SU-DHL-6 (cell line): ENCODE measurements around the gene MKNK2.

ENCODE experiments used
- H2AFZ ChIP-seq: fragments of 200-600 bp; sonication (generic); 2 replicates; pipeline ENCODE4 v1.6.1; 2014; ENCODE audit warnings: low read depth, mild to moderate bottlenecking, moderate library complexity, mixed read lengths, antibody characterized with exemption, low read length; ENCODE audit not compliant: severe bottlenecking
- H3F3A ChIP-seq: fragments of 200-600 bp; shearing (Covaris generic); 2 replicates; pipeline ENCODE4 v1.6.0; 2016; ENCODE audit warnings: antibody characterized with exemption, mild to moderate bottlenecking; ENCODE audit not compliant: insufficient read depth
- H3K27ac ChIP-seq: fragments of 200-600 bp; sonication (generic); 2 replicates; pipeline ENCODE4 v1.5.1; 2016; ENCODE audit warnings: low read depth, mild to moderate bottlenecking, low read length, moderate library complexity, mixed read lengths
- H3K27me3 ChIP-seq: fragments of 200-600 bp; sonication (generic), shearing (Covaris generic); 2 replicates; pipeline ENCODE4 v1.6.0; 2014; ENCODE audit warnings: mild to moderate bottlenecking, low read length
- H3K36me3 ChIP-seq: fragments of 200-600 bp; sonication (generic); 2 replicates; pipeline ENCODE4 v1.6.1; 2014; ENCODE audit warnings: mild to moderate bottlenecking, low read length, mixed read lengths
- H3K4me2 ChIP-seq: fragments of 300-600, 200-600 bp; shearing (Covaris generic), sonication (generic); 2 replicates; pipeline ENCODE4 v1.6.0; 2014; ENCODE audit warnings: low read length, low read depth, mild to moderate bottlenecking; ENCODE audit not compliant: poor library complexity, severe bottlenecking
- H3K4me3 ChIP-seq: fragments of 200-600 bp; sonication (generic); 2 replicates; pipeline ENCODE4 v1.5.1; 2014; ENCODE audit warnings: antibody characterized with exemption, low read length, mild to moderate bottlenecking, mixed read lengths; ENCODE audit not compliant: insufficient read depth, poor library complexity, severe bottlenecking
- H3K79me2 ChIP-seq: fragments of 200-600 bp; sonication (generic); 2 replicates; pipeline ENCODE4 v1.6.1; 2014; ENCODE audit warnings: mild to moderate bottlenecking, low read length, moderate library complexity; ENCODE audit not compliant: insufficient read depth
- H3K9ac ChIP-seq: fragments of 200-600 bp; sonication (generic); 2 replicates; pipeline ENCODE4 v1.7.0; 2014; ENCODE audit warnings: mild to moderate bottlenecking, low read length
- H3K9me2 ChIP-seq: fragments of 200-600 bp; sonication (generic); replicated peaks from 2 replicates; pipeline ENCODE4 v1.6.1; 2014; ENCODE audit warnings: low read length; ENCODE audit not compliant: insufficient read depth
- H3K9me3 ChIP-seq: fragments of 200-600 bp; sonication (generic); 2 replicates; pipeline ENCODE4 v1.6.1; 2014; ENCODE audit warnings: low read length, mixed read lengths; ENCODE audit not compliant: insufficient read depth
- H4K20me1 ChIP-seq: fragments of 200-600 bp; sonication (generic); 2 replicates; pipeline ENCODE4 v1.6.1; 2014; ENCODE audit warnings: low read depth, mild to moderate bottlenecking, antibody characterized with exemption, low read length, moderate library complexity, mixed read lengths
- CTCF ChIP-seq: fragments of 200-600 bp; sonication (generic); IDR thresholded peaks from one replicate; pipeline ENCODE4 v1.5.1; 2017; ENCODE audit warnings: antibody characterized with exemption, mild to moderate bottlenecking, low read length, moderate library complexity; ENCODE audit not compliant: insufficient read depth, poor library complexity, severe bottlenecking
- EZH2phosphoT487 ChIP-seq: fragments of 200-600 bp; sonication (generic), shearing (Covaris generic); conservative IDR thresholded peaks from 2 replicates; pipeline ENCODE4 v1.6.1; 2018; ENCODE audit warnings: mild to moderate bottlenecking, antibody characterized with exemption, low read length, moderate library complexity, mixed read lengths

The MKNK2 gene

GRCh38 chr19:2077833-2078619, 27.0 kb upstream of the MKNK2 start:
- no peak overlapping the region for H3K9ac ChIP-seq
- TF ChIP-seq EZH2phosphoT487 (no peak), CTCF (no peak)
- H3K27me3 ChIP-seq, result no peaks in the 10 kb centered on the region
- H3K4me2 ChIP-seq, result no peak overlapping the region
- H3F3A ChIP-seq, result peaks cover 21% of the 10 kb centered on the region
- H3K9me3 ChIP-seq, result no peaks in the 10 kb centered on the region
- no peaks in the 10 kb centered on the region; the same call in 1 of the 2 replicates for H4K20me1 ChIP-seq
- H3K9me2 ChIP-seq, result no peaks in the 10 kb centered on the region
- H3K4me3 ChIP-seq, result no peak overlapping the region
- H3K36me3 ChIP-seq, result peaks cover 9% of the 10 kb centered on the region
- H3K27ac ChIP-seq, result no peak overlapping the region
- H2AFZ ChIP-seq, result no peak overlapping the region
- H3K79me2 ChIP-seq, result peaks cover 65% of the 10 kb centered on the region

GRCh38 chr19:2077398-2077797, 26.4 kb upstream of the MKNK2 start:
- Histone ChIP-seq H3K9ac (no peak overlapping the region), H3K4me3 (no peak overlapping the region), H4K20me1 (no peaks in the 10 kb centered on the region; the same call in 1 of the 2 replicates), H2AFZ (no peak overlapping the region), H3K27ac (no peak overlapping the region), H3F3A (peaks cover 24% of the 10 kb centered on the region), H3K9me2 (no peaks in the 10 kb centered on the region), H3K27me3 (no peaks in the 10 kb centered on the region), H3K4me2 (no peak overlapping the region), H3K9me3 (no peaks in the 10 kb centered on the region), H3K36me3 (peaks cover 16% of the 10 kb centered on the region), H3K79me2 (peaks cover 58% of the 10 kb centered on the region)
- TF ChIP-seq CTCF (no peak), EZH2phosphoT487 (no peak)

- Histone ChIP-seq H3F3A (peaks cover 29% of the 10 kb centered on the region), H3K36me3 (peaks cover 18% of the 10 kb centered on the region), H3K27ac (no peak overlapping the region), H3K9me3 (no peaks in the 10 kb centered on the region), H2AFZ (no peak overlapping the region), H4K20me1 (no peaks in the 10 kb centered on the region; the same call in 1 of the 2 replicates), H3K27me3 (no peaks in the 10 kb centered on the region), H3K9me2 (no peaks in the 10 kb centered on the region), H3K79me2 (peaks cover 50% of the 10 kb centered on the region), H3K9ac (no peak overlapping the region), H3K4me3 (no peak overlapping the region), H3K4me2 (no peak overlapping the region)
- TF ChIP-seq CTCF (no peak), EZH2phosphoT487 (no peak)
These were observed 25.5 kb upstream of the MKNK2 start for GRCh38 chr19:2076526-2076944.
